Pancreas (tissue), 10 donors: ENCODE measurements around the gene DSG2. TPM values are rescaled to one million over a fixed set of nuclear protein-coding genes. Genes with fewer than 3 reads are reported as not detected.
"Not testable (repeated sequence)": the region's sequence is repeated elsewhere in the genome, so short reads cannot be mapped to it uniquely, and the experiment has no call there.

Source experiments
- ATAC-seq, 4 donors: fragments of 200-7000 bp; cut with Tn5 transposase; one replicate each; pipeline versions ENCODE4 v1.8.0 to v1.9.1; 2020; ENCODE audit warnings: mild to moderate bottlenecking in 4 of 4, moderate library complexity in 4 of 4
- DNase-seq, 6 donors: peaks; one replicate each; pipeline ENCODE4 v3.0.0-alpha.2; 2020
- FAIRE-seq: peaks from 2 replicates; lab custom pipeline; 2012; peaks lifted over from hg19 to GRCh38; lab: Jason Lieb, UNC
- H3K27ac ChIP-seq, 4 donors: fragments of 200-600 bp; sonication (generic); 1 replicate in 3 of 4; 2 replicates in 1 of 4; pipeline versions ENCODE4 v1.5.0 to v1.8.0; 2020
- H3K27me3 ChIP-seq, 4 donors: fragments of 200-600 bp; one replicate each; pipeline ENCODE4 v1.8.0; 2021
- H3K36me3 ChIP-seq, 3 donors: fragments of 200-600 bp; sonication (generic) in 1 of 3; one replicate each; pipeline versions ENCODE4 v1.5.0 to v1.8.0; 2020 to 2021
- H3K4me1 ChIP-seq, 3 donors: fragments of 200-600 bp; one replicate each; pipeline ENCODE4 v1.8.0; 2021
- H3K4me3 ChIP-seq, 4 donors: fragments of 200-600 bp; sonication (generic) in 2 of 4; one replicate each; pipeline versions ENCODE4 v1.5.0 to v1.8.0; 2020 to 2021
- H3K9me3 ChIP-seq, 4 donors: fragments of 200-600 bp; one replicate each; pipeline ENCODE4 v1.8.0; 2021
- WGBS, 2 donors: extraction: QIAGEN DNeasy Blood & Tissue Kit; methylation state at CpG; one replicate each; pipeline ENCODE4 v1.1.7; 2013; 5-methylcytosine and 5-hydroxymethylcytosine counted together
- intact Hi-C, 3 donors: fragments of 100-400 bp; cut with DNase I; formaldehyde crosslinking; loops; one replicate each; pipeline versions ENCODE4 v1.11.1 to v1.14.2; 2022
- polyA plus RNA-seq, 2 donors: library from polyadenylated mRNA; stranded (reverse); fragments of 200-250 nt; gene quantifications; one replicate each; pipeline ENCODE4 v1.2.3, GENCODE V29; 2013
- total RNA-seq, 6 donors: library from RNA; stranded (reverse); fragmentation: NEBNext Ultra II Directional in 4 of 6; extraction: Animal tissue kit (Norgen Biotek cat#: 25700) in 4 of 6; gene quantifications; one replicate each; pipeline versions ENCODE4 v1.2.1 to v1.2.4, GENCODE V29; 2021 to 2023
- TF ChIP-seq, protein P1 (sequence below), 4 donors: fragments of 200-600 bp; sonication (generic) in 3 of 4; IDR thresholded peaks; one replicate each; pipeline versions ENCODE4 v1.5.0 to v1.8.0; 2021; ENCODE audit warnings: antibody characterized with exemption in 4 of 4
- donor health status: healthy with polysubstance abuse.
- donor health status: DM: no; HTN: no; CAD: no; lungs with moderate emphysema.
- donor health status: DM: no; HTN: no; CAD: no.
- donor health status: control.
- donor health status: control.
- donor health status: Bipolar disorder and iron deficiency.
- donor health status: DM: yes; HTN: yes; CAD: no.
- donor health status: DM: no; HTN: no; CAD: no.
- donor health status: DM: no; HTN: no; CAD: no.
- donor health status: DM: yes; HTN: yes; CAD: no.

Gene DSG2
- total and polyA plus RNA-seq, 8 donors, result 7.6 to 62.1 (median 24.9) TPM

DNA sequence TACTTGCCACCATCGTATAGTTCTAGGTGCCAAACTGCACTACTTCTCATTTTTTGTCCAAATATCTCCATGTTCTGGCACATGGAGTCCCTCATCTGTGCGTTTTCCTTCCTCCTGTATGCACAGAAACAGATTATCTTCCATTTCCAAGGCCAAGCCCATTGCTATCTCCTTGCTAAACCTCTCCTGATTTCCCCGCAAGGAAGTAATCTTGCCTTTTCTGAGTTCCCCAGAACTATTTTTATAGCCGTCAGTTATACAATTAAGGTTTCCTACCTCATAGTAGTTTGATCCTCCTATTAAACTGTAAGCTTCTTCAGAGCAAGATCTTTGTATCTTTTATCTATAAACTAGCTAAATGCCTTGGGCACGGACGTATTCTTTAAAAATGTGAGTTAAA, 7.2 kb downstream of the DSG2 start:
- no peak for FAIRE-seq
- intact Hi-C loops, result no loop called here
- H3K4me1 ChIP-seq, result peaks cover 0 to 12% (median 10%) of the 10 kb centered on the region in 3 donors
- 31 to 39% methylated on average over 6 of the region's 6 CpGs for WGBS, 2 donors
- H3K9me3 ChIP-seq, result no peaks in the 10 kb centered on the region
- TF ChIP-seq, protein P1, sequence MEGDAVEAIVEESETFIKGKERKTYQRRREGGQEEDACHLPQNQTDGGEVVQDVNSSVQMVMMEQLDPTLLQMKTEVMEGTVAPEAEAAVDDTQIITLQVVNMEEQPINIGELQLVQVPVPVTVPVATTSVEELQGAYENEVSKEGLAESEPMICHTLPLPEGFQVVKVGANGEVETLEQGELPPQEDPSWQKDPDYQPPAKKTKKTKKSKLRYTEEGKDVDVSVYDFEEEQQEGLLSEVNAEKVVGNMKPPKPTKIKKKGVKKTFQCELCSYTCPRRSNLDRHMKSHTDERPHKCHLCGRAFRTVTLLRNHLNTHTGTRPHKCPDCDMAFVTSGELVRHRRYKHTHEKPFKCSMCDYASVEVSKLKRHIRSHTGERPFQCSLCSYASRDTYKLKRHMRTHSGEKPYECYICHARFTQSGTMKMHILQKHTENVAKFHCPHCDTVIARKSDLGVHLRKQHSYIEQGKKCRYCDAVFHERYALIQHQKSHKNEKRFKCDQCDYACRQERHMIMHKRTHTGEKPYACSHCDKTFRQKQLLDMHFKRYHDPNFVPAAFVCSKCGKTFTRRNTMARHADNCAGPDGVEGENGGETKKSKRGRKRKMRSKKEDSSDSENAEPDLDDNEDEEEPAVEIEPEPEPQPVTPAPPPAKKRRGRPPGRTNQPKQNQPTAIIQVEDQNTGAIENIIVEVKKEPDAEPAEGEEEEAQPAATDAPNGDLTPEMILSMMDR (IDR thresholded peaks at IDR 0.05), result no peak
- ATAC-seq, result peak in 1 of 4 donors; percentile 47
- H3K4me3 ChIP-seq, result no peak overlapping the region
- DNase-seq, result no peak
- no peaks in the 10 kb centered on the region for H3K27me3 ChIP-seq
- H3K27ac ChIP-seq, result no peak overlapping the region
- H3K36me3 ChIP-seq, result no peaks in the 10 kb centered on the region

DNA sequence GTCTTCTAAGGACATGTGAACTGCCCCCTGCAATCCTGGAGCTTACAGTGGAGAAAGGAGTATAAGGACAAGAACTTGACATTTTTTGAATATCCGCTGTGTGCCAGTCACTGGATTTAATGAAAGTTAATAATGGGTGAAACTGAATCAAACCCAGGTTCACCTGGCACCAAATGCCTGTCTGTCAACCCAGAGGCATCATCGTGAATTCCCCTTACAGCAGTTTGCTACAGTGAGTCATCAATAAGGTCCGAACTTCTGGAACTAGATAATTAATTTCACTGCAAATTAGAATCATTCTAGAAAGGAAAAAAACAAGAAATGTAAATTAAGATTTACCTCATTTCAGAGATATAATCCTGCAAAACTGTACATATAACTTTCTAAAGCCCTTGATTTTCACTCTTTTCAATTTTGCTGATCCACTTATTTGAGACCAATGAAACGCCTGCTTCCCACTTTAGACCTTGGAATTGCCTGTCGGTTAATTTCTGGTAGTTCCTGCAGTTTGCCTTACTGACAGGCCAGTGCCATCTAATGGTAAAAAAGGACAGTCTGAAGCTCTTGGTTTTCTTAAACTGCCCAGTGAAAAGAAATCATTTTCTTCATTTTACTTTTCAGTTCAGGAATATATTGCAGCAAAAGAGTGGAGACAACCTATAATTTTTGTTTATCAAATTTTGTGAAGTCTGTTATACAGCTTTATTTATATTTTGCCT, 8.2 kb downstream of the DSG2 start:
- no peak overlapping the region for H3K4me3 ChIP-seq
- DNase-seq (no peak), ATAC-seq (peak in 3 of 4 donors; percentile 48 to 60 (median 58)), FAIRE-seq (no peak)
- WGBS, 2 donors, result 59 to 69% methylated on average over 5 of the region's 5 CpGs
- H3K36me3 ChIP-seq, result no peaks in the 10 kb centered on the region
- no peak overlapping the region for H3K27ac ChIP-seq
- H3K4me1 ChIP-seq, result peaks cover 0 to 16% (median 16%) of the 10 kb centered on the region in 3 donors
- no peaks in the 10 kb centered on the region for H3K9me3 ChIP-seq
- TF ChIP-seq, protein P1 (IDR thresholded peaks at IDR 0.05), result no peak
- intact Hi-C loops, result no loop called here
- no peaks in the 10 kb centered on the region for H3K27me3 ChIP-seq

DNA sequence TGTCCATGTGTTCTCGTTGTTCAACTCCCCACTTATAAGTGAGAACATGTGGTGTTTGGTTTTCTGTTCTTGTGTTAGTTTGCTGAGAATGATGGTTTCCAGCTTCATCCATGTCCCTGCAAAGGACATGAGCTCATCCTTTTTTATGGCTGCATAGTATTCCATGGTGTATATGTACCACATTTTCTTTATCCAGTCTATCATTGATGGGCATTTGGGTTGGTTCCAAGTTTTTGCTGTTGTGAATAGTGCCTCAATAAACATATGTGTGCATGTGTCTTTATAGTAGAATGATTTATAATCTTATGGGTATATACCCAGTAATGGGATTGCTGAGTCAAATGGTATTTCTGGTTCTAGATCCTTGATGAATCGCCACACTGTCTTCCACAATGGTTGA, 9.1 kb downstream of the DSG2 start:
- H3K9me3 ChIP-seq, H3K4me3 ChIP-seq, H3K36me3 ChIP-seq, H3K27ac ChIP-seq, ATAC-seq, DNase-seq, H3K27me3 ChIP-seq, intact Hi-C loops, FAIRE-seq: not testable (repeated sequence)
- H3K4me1 ChIP-seq, result peaks cover 0 to 16% (median 16%) of the 10 kb centered on the region in 3 donors
- WGBS, 2 donors, result 96 to 99% methylated on average over 2 of the region's 2 CpGs

DNA sequence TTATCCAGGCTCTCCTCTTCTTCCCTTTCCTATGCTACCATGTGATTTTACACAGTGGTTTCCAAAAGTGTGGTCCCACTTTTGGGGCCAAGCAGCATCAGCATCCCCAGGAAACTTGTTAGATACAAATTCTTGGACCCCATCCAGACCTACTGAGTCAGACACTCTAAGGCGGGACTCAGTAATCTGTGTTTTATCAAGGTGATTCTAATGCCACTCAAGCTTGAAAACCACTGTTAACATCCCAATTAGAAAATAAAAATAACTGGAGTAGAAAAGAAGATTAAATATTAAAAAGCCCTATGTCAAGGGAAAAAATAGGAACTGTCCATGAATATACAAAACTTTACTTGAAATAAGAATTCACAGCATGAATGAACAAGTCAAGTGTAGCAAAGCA, 10.8 kb downstream of the DSG2 start:
- TF ChIP-seq, protein P1 (IDR thresholded peaks at IDR 0.05), result no peak
- Histone ChIP-seq H3K36me3 (no peaks in the 10 kb centered on the region), H3K27me3 (no peaks in the 10 kb centered on the region), H3K4me3 (no peak overlapping the region), H3K27ac (no peak overlapping the region), H3K9me3 (no peaks in the 10 kb centered on the region), H3K4me1 (peaks cover 0 to 16% (median 16%) of the 10 kb centered on the region in 3 donors)
- no peak for FAIRE-seq
- 39 to 43% methylated on average over 1 of the region's 1 CpG for WGBS, 2 donors
- DNase-seq, result no peak
- intact Hi-C loops, result no loop called here
- ATAC-seq, result no peak

DNA sequence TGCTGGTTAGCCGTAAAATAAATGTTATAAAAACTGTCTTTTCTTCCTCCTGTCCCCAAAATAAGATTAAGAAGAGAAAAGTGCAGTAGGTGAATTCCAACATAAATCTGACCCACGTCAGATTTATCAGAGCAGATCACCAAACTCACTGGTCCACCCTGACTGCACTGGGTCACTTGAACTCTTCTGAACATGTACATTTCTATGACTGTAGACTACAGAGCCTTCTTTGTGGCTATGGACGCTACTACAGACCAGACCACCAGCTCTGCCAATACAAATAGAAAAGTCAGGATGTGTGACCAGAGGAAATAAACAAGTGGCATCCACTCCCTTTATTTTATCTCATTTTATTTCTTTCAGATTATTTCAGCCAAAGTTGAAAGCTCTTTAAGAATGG, 11.6 kb downstream of the DSG2 start:
- no peak overlapping the region for H3K4me3 ChIP-seq
- FAIRE-seq (no peak), ATAC-seq (peak in 3 of 4 donors; percentile 36 to 42 (median 37)), DNase-seq (no peak)
- WGBS, 2 donors, result 53 to 55% methylated on average over 3 of the region's 3 CpGs
- intact Hi-C loops, result no loop called here
- H3K9me3 ChIP-seq, result no peaks in the 10 kb centered on the region
- H3K36me3 ChIP-seq, result no peaks in the 10 kb centered on the region
- TF ChIP-seq, protein P1 (IDR thresholded peaks at IDR 0.05), result no peak
- H3K4me1 ChIP-seq, result peaks cover 0 to 16% (median 14%) of the 10 kb centered on the region in 3 donors
- peak overlapping the region in 2 of 4 donors; percentile 34 to 39 for H3K27ac ChIP-seq
- H3K27me3 ChIP-seq, result no peaks in the 10 kb centered on the region
